HL-60 (cell line): Measurements from ENCODE around the gene EYS.
"Not testable (repeated sequence)": the region's sequence is repeated elsewhere in the genome, so short reads cannot be mapped to it uniquely, and the experiment has no call there.

Source experiments
- DNase-seq, 2 experiments: peaks; one replicate each; pipeline ENCODE4 v3.0.0-alpha.2; 2010 to 2020; ENCODE audit warnings: low read depth in 1 of 2, low spot score in 1 of 2
- H3K27ac ChIP-seq: fragments of 250-450 bp; sonication (Bioruptor Pico); replicated peaks from 2 replicates; pipeline ENCODE4 v1.5.1; 2020; ENCODE audit warnings: mild to moderate bottlenecking, moderate library complexity
- H3K27me3 ChIP-seq: fragments of 250-450 bp; sonication (Bioruptor Pico); 2 replicates; pipeline ENCODE4 v1.5.1; 2021; ENCODE audit warnings: mild to moderate bottlenecking, moderate library complexity; ENCODE audit not compliant: insufficient read depth, poor library complexity, severe bottlenecking
- H3K4me3 ChIP-seq: replicated peaks from 2 replicates; pipeline ENCODE4 v1.5.1; 2011; ENCODE audit warnings: mild to moderate bottlenecking, control low read depth, low read length; ENCODE audit not compliant: insufficient read depth
- CTCF ChIP-seq: IDR thresholded peaks from one replicate; pipeline ENCODE4 v1.5.1; 2011; ENCODE audit warnings: low read length, control low read depth, inconsistent platforms; ENCODE audit not compliant: insufficient read depth
- GABPA ChIP-seq: IDR thresholded peaks from 2 replicates; pipeline ENCODE4 v1.6.1; 2012; ENCODE audit warnings: low read depth
- POLR2AphosphoS5 ChIP-seq: IDR thresholded peaks from 2 replicates; pipeline ENCODE4 v1.6.1; 2012; ENCODE audit warnings: low read depth
- REST ChIP-seq: IDR thresholded peaks from 2 replicates; pipeline ENCODE4 v1.6.1; 2012; ENCODE audit warnings: low read depth; ENCODE audit not compliant: insufficient replicate concordance
- SPI1 ChIP-seq: IDR thresholded peaks from 2 replicates; pipeline ENCODE4 v1.6.1; 2012; ENCODE audit warnings: low read depth, mild to moderate bottlenecking, borderline replicate concordance

The EYS gene

GRCh38 chr6:65350530-65350929, 356.5 kb downstream of the EYS start:
- no peak overlapping the region for H3K27ac ChIP-seq
- DNase-seq, result no peak

GRCh38 chr6:65302655-65303054, 404.4 kb downstream of the EYS start:
- not testable (repeated sequence) for H3K27me3 ChIP-seq, H3K4me3 ChIP-seq, DNase-seq, H3K27ac ChIP-seq

More at GRCh38 chr6:65350530-65350929, 356.5 kb downstream of the EYS start:
- no peak overlapping the region for H3K4me3 ChIP-seq
- TF ChIP-seq CTCF (no peak), GABPA (no peak), REST (no peak), POLR2AphosphoS5 (no peak), SPI1 (no peak)
- H3K27me3 ChIP-seq, result no peaks in the 10 kb centered on the region

GRCh38 chr6:65299236-65299635, 407.8 kb downstream of the EYS start:
- DNase-seq, result no peak
- H3K27ac ChIP-seq, result no peak overlapping the region
- no peak overlapping the region for H3K4me3 ChIP-seq
- no peak for TF ChIP-seq SPI1
- TF ChIP-seq REST, result no peak
- no peak for TF ChIP-seq CTCF
- no peak for TF ChIP-seq POLR2AphosphoS5
- TF ChIP-seq GABPA, result no peak
- H3K27me3 ChIP-seq, result no peaks in the 10 kb centered on the region

GRCh38 chr6:65295812-65296211, 411.2 kb downstream of the EYS start:
- no peak overlapping the region for H3K27ac ChIP-seq
- no peak for DNase-seq
- TF ChIP-seq SPI1 (no peak), CTCF (no peak), GABPA (no peak), POLR2AphosphoS5 (no peak), REST (no peak)

More at GRCh38 chr6:65295812-65296211, 411.2 kb downstream of the EYS start:
- Histone ChIP-seq H3K4me3 (no peak overlapping the region), H3K27me3 (no peaks in the 10 kb centered on the region)
